HepG2 (cell line): ENCODE data around the gene FMO1. TPM values are rescaled to one million over a fixed set of nuclear protein-coding genes. Genes with fewer than 3 reads are reported as not detected.

Experiments used
- ATAC-seq: fragments of 200-7000 bp; cut with Tn5 transposase; 3 replicates; pipeline ENCODE4 v1.9.1; 2020; ENCODE audit warnings: mild to moderate bottlenecking, moderate library complexity
- BruUV-seq: library from RNA; stranded (reverse); fragments of 400-500 nt; replicated peaks from 2 replicates; lab custom pipeline; 2021; lab: Mats Ljungman, UMichigan
- CTCF ChIA-PET: fragments of 300-600 bp; formaldehyde crosslinking; extraction: SDS; loops from one replicate; lab custom pipeline; 2021; ENCODE audit warnings: low total read pairs, inconsistent platforms, low intra/inter-chr PET ratio; lab: Yijun Ruan, JAX
- POLR2A ChIA-PET: fragments of 350-600 bp; sonication (Branson Sonifier 250); formaldehyde crosslinking; loops from one replicate; lab custom pipeline; 2020; ENCODE audit warnings: antibody characterized with exemption, inconsistent platforms; lab: Yijun Ruan, JAX
- DNase-seq: peaks from one replicate; pipeline ENCODE4 v3.0.0-alpha.2; 2015; ENCODE audit warnings: low spot score
- FAIRE-seq: peaks from 3 replicates; lab custom pipeline; 2011; peaks lifted over from hg19 to GRCh38; lab: Jason Lieb, UNC
- H2AFZ ChIP-seq: one replicate; pipeline ENCODE4 v1.6.1; 2011; ENCODE audit warnings: low read length, inconsistent platforms
- H3K27ac ChIP-seq: fragments of 300-600 bp; 3 replicates; pipeline ENCODE4 v1.8.0; 2011; ENCODE audit warnings: mixed run types, mild to moderate bottlenecking, mixed read lengths, low read length, inconsistent platforms; ENCODE audit not compliant: insufficient read depth; ENCODE audit errors: extremely low read length
- H3K27me3 ChIP-seq, 2 experiments: fragments of 200-600 bp in 1 of 2; 2 replicates in 1 of 2; 3 replicates in 1 of 2; pipeline versions ENCODE4 v1.6.0 to v1.8.0; 2011; ENCODE audit warnings: low read length in 2 of 2, mild to moderate bottlenecking in 2 of 2, moderate library complexity in 2 of 2, inconsistent platforms in 1 of 2; ENCODE audit not compliant: insufficient read depth in 2 of 2, control insufficient read depth in 1 of 2
- H3K36me3 ChIP-seq, 2 experiments: fragments of 200-600 bp in 1 of 2; replicated peaks in 1 of 2; 2 replicates in 1 of 2; 3 replicates in 1 of 2; pipeline versions ENCODE4 v1.5.1 to v1.8.0; 2011; ENCODE audit warnings: low read length in 2 of 2, inconsistent platforms in 1 of 2; ENCODE audit not compliant: insufficient read depth in 2 of 2, control insufficient read depth in 1 of 2
- H3K4me1 ChIP-seq: 2 replicates; pipeline ENCODE4 v1.5.1; 2012; ENCODE audit warnings: low read length, inconsistent platforms; ENCODE audit not compliant: insufficient read depth
- H3K4me2 ChIP-seq: 2 replicates; pipeline ENCODE4 v1.6.0; 2011; ENCODE audit warnings: low read depth, low read length, inconsistent platforms
- H3K4me3 ChIP-seq, 3 experiments: fragments of 200-600 bp in 1 of 3; sonication (generic), shearing (Covaris generic) in 1 of 3; replicated peaks in 1 of 3; 2 replicates each; pipeline ENCODE4 v1.5.1; 2011 to 2016; ENCODE audit warnings: low read length in 3 of 3, inconsistent platforms in 2 of 3, low read depth in 2 of 3, mild to moderate bottlenecking in 2 of 3, control low read depth in 1 of 3, mixed read lengths in 1 of 3; ENCODE audit not compliant: insufficient read depth in 1 of 3
- H3K79me2 ChIP-seq: one replicate; pipeline ENCODE4 v1.6.1; 2011; ENCODE audit warnings: low read length, inconsistent platforms; ENCODE audit not compliant: insufficient read depth
- H3K9ac ChIP-seq: 2 replicates; pipeline ENCODE4 v1.6.0; 2011; ENCODE audit warnings: mild to moderate bottlenecking, low read depth, low read length, inconsistent platforms; ENCODE audit not compliant: insufficient read depth
- H3K9me3 ChIP-seq: 2 replicates; pipeline ENCODE4 v1.5.1; 2012; ENCODE audit warnings: mild to moderate bottlenecking, low read length
- H4K20me1 ChIP-seq: 2 replicates; pipeline ENCODE4 v1.6.0; 2011; ENCODE audit warnings: inconsistent platforms, mild to moderate bottlenecking, low read length, moderate library complexity; ENCODE audit not compliant: insufficient read depth
- FOSL2 ChIP-seq: sonication (generic); formaldehyde crosslinking; IDR thresholded peaks from 2 replicates; pipeline ENCODE4 v1.4.0; 2020; ENCODE audit warnings: missing genetic modification reagents
- FOXJ3 ChIP-seq: sonication (generic); formaldehyde crosslinking; IDR thresholded peaks from 2 replicates; pipeline ENCODE4 v1.4.0; 2020; ENCODE audit warnings: missing genetic modification reagents, mild to moderate bottlenecking, borderline replicate concordance
- HNRNPLL ChIP-seq: fragments of 200-400 bp; formaldehyde crosslinking; IDR thresholded peaks from 2 replicates; pipeline ENCODE4 v1.6.1; 2017; ENCODE audit warnings: mild to moderate bottlenecking, low read depth, low read length; ENCODE audit not compliant: poor library complexity, severe bottlenecking
- JUND ChIP-seq: sonication (generic); formaldehyde crosslinking; IDR thresholded peaks from 2 replicates; pipeline ENCODE4 v1.8.0; 2022; ENCODE audit warnings: mild to moderate bottlenecking, missing genetic modification reagents
- KDM5B ChIP-seq: sonication (generic); formaldehyde crosslinking; IDR thresholded peaks from 2 replicates; pipeline ENCODE4 v1.4.0; 2020; ENCODE audit warnings: missing genetic modification reagents, mild to moderate bottlenecking, borderline replicate concordance
- SRY ChIP-seq: sonication (generic); formaldehyde crosslinking; IDR thresholded peaks from 2 replicates; pipeline ENCODE4 v1.8.0; 2022; ENCODE audit warnings: mild to moderate bottlenecking, missing genetic modification reagents
- TAF15 ChIP-seq: fragments of 200-400 bp; formaldehyde crosslinking; IDR thresholded peaks from one replicate; pipeline ENCODE4 v1.6.1; 2018; ENCODE audit warnings: mild to moderate bottlenecking, low read depth, low read length; ENCODE audit not compliant: poor library complexity, severe bottlenecking
- ZNF367 ChIP-seq: sonication (generic); formaldehyde crosslinking; IDR thresholded peaks from 2 replicates; pipeline ENCODE4 v1.4.0; 2020; ENCODE audit warnings: missing genetic modification reagents, borderline replicate concordance
- ZNF563 ChIP-seq: sonication (generic); formaldehyde crosslinking; IDR thresholded peaks from 2 replicates; pipeline ENCODE4 v1.8.0; 2022; ENCODE audit warnings: mild to moderate bottlenecking, moderate library complexity, missing genetic modification reagents
- WGBS: methylation state at CpG from one replicate; pipeline ENCODE4 v1.1.6; 2017; ENCODE audit warnings: low lambda C conversion rate; 5-methylcytosine and 5-hydroxymethylcytosine counted together
- in situ Hi-C: cut with HindIII; loops from 2 replicates; pipeline ENCODE4 v1.10.0; 2017; ENCODE audit warnings: low pct_unique_long_range_greater_than_20kb; ENCODE audit not compliant: extremely low pct_ligation_motif_present
- intact Hi-C: fragments of 100-400 bp; cut with micrococcal nuclease; formaldehyde crosslinking; loops from one replicate; pipeline ENCODE4 v1.10.0; 2022; ENCODE audit not compliant: unreplicated experiment
- polyA plus RNA-seq, 8 experiments: library from polyadenylated mRNA; depleted of rRNA in 3 of 8; stranded (reverse) in 7 of 8; unstranded in 1 of 8; fragments of >200 nt; fragmentation: Illumina TruSeq in 4 of 8; extraction: Trizol in 4 of 8; gene quantifications; 2 replicates each; pipeline versions ENCODE4 v1.2.1 to v1.2.3, GENCODE V29; 2011 to 2016; ENCODE audit warnings: low read depth in 4 of 8, missing spikeins in 1 of 8, mixed read lengths in 1 of 8; ENCODE audit not compliant: insufficient read depth in 1 of 8
- total RNA-seq, 5 experiments: library from RNA; depleted of rRNA; stranded (reverse); fragments of >200 nt; fragmentation: Illumina TruSeq; extraction: Trizol; gene quantifications; 2 replicates each; pipeline ENCODE4 v1.2.3, GENCODE V29; 2016; ENCODE audit warnings: low read depth in 1 of 5
- TF ChIP-seq, protein P1 (sequence below): sonication (generic); formaldehyde crosslinking; IDR thresholded peaks from 2 replicates; pipeline ENCODE4 v1.5.1; 2020; ENCODE audit warnings: missing genetic modification reagents, mild to moderate bottlenecking, borderline replicate concordance
- TF ChIP-seq, protein P2 (sequence below): sonication (generic); formaldehyde crosslinking; IDR thresholded peaks from 2 replicates; pipeline ENCODE4 v1.5.0; 2020; ENCODE audit warnings: missing genetic modification reagents
- TF ChIP-seq, protein P3 (sequence below): sonication (generic); formaldehyde crosslinking; IDR thresholded peaks from 2 replicates; pipeline ENCODE4 v1.4.0; 2020; ENCODE audit warnings: missing genetic modification reagents

FMO1 gene
- total and polyA plus RNA-seq, 2 of the 13 experiments (the other 11 are each of a cell fraction or from before 2014, with no cell fraction given) = not detected

DNA sequence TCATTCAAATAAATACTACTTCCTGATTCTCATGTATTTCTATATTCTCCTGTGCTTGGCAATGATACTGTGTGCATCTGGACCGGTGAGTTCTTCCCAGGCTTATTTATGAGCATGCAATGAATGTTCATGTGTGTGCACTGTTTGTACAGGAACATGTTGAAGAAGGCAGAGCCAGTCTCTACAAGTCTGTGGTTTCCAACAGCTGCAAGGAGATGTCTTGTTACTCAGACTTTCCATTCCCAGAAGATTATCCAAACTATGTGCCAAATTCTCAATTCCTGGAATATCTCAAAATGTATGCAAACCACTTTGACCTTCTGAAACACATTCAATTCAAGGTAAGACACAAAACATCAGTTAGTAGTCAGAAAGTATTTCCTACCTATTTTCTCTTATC, 19.1 kb downstream of the FMO1 start:
- in situ Hi-C loops = no loop called here
- no peak for FAIRE-seq
- no TSS peak for BruUV-seq
- H3K4me3 ChIP-seq = no peak overlapping the region
- no peak overlapping the region for H3K9ac ChIP-seq
- intact Hi-C loops = no loop called here
- POLR2A ChIA-PET = no interaction called here
- no peak overlapping the region for H3K4me2 ChIP-seq
- 0% methylated on average over 1 of the region's 1 CpG for WGBS
- no peaks in the 10 kb centered on the region for H3K27me3 ChIP-seq
- no peaks in the 10 kb centered on the region for H4K20me1 ChIP-seq
- no peak for DNase-seq
- no peaks in the 10 kb centered on the region for H3K36me3 ChIP-seq
- CTCF ChIA-PET = no interaction called here
- TF ChIP-seq, protein P1, sequence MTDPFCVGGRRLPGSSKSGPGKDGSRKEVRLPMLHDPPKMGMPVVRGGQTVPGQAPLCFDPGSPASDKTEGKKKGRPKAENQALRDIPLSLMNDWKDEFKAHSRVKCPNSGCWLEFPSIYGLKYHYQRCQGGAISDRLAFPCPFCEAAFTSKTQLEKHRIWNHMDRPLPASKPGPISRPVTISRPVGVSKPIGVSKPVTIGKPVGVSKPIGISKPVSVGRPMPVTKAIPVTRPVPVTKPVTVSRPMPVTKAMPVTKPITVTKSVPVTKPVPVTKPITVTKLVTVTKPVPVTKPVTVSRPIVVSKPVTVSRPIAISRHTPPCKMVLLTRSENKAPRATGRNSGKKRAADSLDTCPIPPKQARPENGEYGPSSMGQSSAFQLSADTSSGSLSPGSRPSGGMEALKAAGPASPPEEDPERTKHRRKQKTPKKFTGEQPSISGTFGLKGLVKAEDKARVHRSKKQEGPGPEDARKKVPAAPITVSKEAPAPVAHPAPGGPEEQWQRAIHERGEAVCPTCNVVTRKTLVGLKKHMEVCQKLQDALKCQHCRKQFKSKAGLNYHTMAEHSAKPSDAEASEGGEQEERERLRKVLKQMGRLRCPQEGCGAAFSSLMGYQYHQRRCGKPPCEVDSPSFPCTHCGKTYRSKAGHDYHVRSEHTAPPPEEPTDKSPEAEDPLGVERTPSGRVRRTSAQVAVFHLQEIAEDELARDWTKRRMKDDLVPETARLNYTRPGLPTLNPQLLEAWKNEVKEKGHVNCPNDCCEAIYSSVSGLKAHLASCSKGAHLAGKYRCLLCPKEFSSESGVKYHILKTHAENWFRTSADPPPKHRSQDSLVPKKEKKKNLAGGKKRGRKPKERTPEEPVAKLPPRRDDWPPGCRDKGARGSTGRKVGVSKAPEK (CRISPR knock-in tag) = no peak
- no peak overlapping the region for H3K27ac ChIP-seq
- ATAC-seq = no peak
- no peaks in the 10 kb centered on the region for H3K4me1 ChIP-seq
- H2AFZ ChIP-seq = no peak overlapping the region
- H3K9me3 ChIP-seq = no peaks in the 10 kb centered on the region
- no peaks in the 10 kb centered on the region for H3K79me2 ChIP-seq

DNA sequence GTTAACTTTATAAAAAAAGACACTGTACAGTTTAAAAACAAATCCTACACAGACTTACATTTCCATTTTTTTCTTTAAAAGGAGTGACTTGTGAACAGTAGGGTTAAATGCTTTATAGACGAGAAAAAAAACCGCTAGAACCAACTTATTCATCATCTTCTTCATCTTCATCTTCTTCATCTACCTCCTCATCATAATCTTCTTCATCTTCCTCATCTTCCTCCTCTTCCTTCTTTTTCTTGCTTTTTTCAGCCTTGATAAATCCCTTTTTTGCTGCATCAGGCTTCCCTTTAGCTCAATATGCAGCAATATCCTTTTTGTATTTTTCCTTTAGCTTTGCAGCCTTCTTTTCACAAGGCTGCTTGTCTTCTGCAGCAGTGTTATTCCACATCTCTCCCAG, 22.5 kb downstream of the FMO1 start:
- Histone ChIP-seq H3K79me2 (no peaks in the 10 kb centered on the region), H3K9me3 (no peaks in the 10 kb centered on the region), H3K4me1 (no peaks in the 10 kb centered on the region), H2AFZ (no peak overlapping the region), H3K36me3 (no peaks in the 10 kb centered on the region), H4K20me1 (no peaks in the 10 kb centered on the region), H3K4me2 (no peak overlapping the region)
- FAIRE-seq (no peak), DNase-seq (no peak), ATAC-seq (no peak)
- in situ Hi-C loops = no loop called here
- BruUV-seq = no TSS peak
- CTCF ChIA-PET = no interaction called here
- TF ChIP-seq TAF15 (no peak), ZNF367 (CRISPR knock-in tag) (no peak), HNRNPLL (no peak), FOXJ3 (no peak), JUND (CRISPR knock-in tag) (no peak), KDM5B (CRISPR knock-in tag) (no peak), FOSL2 (CRISPR knock-in tag) (no peak), ZNF563 (CRISPR knock-in tag) (no peak), SRY (CRISPR knock-in tag) (no peak)
- TF ChIP-seq, protein P2, sequence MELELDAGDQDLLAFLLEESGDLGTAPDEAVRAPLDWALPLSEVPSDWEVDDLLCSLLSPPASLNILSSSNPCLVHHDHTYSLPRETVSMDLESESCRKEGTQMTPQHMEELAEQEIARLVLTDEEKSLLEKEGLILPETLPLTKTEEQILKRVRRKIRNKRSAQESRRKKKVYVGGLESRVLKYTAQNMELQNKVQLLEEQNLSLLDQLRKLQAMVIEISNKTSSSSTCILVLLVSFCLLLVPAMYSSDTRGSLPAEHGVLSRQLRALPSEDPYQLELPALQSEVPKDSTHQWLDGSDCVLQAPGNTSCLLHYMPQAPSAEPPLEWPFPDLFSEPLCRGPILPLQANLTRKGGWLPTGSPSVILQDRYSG (CRISPR knock-in tag) = no peak
- TF ChIP-seq, protein P3, sequence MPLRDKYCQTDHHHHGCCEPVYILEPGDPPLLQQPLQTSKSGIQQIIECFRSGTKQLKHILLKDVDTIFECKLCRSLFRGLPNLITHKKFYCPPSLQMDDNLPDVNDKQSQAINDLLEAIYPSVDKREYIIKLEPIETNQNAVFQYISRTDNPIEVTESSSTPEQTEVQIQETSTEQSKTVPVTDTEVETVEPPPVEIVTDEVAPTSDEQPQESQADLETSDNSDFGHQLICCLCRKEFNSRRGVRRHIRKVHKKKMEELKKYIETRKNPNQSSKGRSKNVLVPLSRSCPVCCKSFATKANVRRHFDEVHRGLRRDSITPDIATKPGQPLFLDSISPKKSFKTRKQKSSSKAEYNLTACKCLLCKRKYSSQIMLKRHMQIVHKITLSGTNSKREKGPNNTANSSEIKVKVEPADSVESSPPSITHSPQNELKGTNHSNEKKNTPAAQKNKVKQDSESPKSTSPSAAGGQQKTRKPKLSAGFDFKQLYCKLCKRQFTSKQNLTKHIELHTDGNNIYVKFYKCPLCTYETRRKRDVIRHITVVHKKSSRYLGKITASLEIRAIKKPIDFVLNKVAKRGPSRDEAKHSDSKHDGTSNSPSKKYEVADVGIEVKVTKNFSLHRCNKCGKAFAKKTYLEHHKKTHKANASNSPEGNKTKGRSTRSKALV = no peak
- TF ChIP-seq, all 625 proteins: peak for 0
- 41% methylated on average over 2 of the region's 2 CpGs for WGBS
- POLR2A ChIA-PET = no interaction called here
- Histone ChIP-seq H3K4me3 (no peak overlapping the region), H3K9ac (no peak overlapping the region), H3K27me3 (no peaks in the 10 kb centered on the region), H3K27ac (no peak overlapping the region)
- intact Hi-C loops = no loop called here
